NOMO-1 treated with dmso at 0.1 percent for 144 hours (cell line): ENCODE results near the gene CCDC154.

Experiments
- DNase-seq: peaks from one replicate; lab custom pipeline; 2025; ENCODE audit not compliant: unreplicated experiment; lab: John Stamatoyannopoulos, UW

The CCDC154 gene

GRCh38 chr16:1393613-1394176 is 50.7 kb downstream of the CCDC154 start:
- no peak for DNase-seq

DNA sequence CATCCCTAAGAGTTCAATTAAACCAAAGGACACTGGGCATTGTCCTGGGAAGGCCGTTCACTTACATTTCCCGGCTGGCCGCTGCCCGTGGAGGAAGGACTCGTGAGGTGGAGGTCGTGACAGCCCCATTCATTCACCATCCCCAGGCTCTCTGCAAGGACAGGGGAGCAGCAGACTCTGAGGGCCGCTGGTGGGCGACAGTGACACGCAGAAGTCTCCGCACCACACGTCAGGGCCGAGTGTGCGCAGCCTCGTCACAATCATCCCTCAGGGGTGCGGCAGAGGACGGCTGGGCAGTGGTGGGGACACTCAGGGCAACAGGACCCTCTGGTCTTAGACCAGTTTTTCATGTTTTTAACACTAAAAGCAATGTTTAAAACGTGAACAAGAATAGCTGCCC is 51.5 kb downstream of the CCDC154 start:
- no peak for DNase-seq

- DNase-seq = no peak
These were observed 54.0 kb downstream of the CCDC154 start for GRCh38 chr16:1390239-1390779.

DNA sequence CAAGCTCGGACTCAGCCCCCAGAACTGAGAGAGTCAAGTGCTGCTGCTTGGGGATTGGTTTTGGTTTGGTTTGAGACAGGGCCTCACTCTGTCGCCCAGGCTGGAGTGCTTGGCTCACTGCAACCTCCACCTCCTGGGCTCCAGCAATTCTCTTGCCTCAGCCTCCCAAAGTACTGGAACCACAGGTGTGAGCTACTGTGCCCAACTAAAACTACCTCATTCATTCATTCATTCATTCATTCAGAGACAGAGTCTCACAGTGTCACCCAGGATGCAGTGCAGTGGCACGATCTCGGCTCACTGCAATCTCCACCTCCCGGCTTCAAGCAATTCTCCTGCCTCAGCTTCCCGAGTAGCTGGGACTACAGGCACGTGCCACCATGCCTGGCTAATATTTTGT is 54.6 kb downstream of the CCDC154 start:
- no peak for DNase-seq

DNA sequence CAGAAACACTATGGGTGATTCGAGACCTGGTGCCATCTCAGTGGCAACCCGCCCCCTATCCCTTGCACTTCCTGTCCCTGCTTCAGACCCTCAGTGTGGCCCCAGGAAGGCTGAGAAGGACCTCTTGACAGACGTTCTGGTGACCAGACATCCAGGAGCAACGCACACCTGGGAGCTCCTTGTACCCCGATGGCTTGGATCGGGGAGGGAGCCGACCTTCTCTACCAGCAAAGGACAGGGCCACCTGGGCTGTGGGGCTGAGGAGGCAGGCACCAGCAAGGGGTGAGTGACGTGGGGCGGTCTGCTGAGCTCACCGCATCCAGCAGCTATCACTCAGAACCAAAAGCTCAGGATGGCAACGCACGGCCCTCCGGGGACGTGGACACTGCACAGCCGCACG is 57.0 kb downstream of the CCDC154 start:
- DNase-seq = no peak

- no peak for DNase-seq
These were observed 59.1 kb downstream of the CCDC154 start for GRCh38 chr16:1385232-1385631.
